NCI-H1436 (cell line): ENCODE measurements around the gene IL1B.

Experiments used
- DNase-seq: peaks from one replicate; lab custom pipeline; 2025; lab: John Stamatoyannopoulos, UW

Gene IL1B

DNA sequence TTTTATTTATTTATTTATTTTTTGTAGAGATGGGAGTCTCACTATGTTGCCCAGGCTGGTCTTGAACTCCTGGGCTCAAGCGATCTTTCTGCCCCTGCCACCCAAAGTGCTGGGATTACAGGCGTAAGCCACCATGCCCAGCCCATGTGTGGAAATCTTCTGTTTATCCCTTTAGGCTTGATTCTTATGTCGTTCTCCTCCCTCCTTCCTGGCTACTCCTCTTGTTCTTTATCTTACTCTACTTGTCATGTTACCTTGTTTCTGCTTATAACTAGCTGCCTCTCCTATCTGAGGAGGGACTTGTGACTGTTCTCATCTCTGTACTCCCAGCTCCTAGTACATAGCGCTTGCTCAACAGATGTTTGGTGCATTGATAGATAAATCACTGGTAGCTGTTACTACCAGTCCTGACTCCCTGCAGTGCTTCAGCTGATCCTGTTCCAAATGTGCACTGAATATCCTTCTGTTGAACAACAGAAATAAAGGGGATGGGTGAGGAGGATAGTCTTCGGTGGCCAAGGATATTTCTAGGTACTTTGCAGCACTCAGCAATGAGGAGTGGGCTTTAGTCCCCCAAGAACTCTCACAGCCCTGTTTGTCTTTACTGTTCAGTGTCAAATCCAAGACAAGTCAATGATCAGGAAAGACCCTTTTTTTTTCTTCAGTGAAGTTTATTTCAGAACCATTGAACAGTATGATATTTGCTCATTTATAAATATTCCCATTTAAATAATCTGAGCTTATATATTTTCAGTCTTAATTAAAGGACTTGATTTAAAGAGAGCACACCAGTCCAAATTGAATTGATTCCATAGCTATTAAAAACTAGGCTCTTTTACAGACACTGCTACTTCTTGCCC, 7.2 kb downstream of the IL1B start:
- DNase-seq = no peak

DNA sequence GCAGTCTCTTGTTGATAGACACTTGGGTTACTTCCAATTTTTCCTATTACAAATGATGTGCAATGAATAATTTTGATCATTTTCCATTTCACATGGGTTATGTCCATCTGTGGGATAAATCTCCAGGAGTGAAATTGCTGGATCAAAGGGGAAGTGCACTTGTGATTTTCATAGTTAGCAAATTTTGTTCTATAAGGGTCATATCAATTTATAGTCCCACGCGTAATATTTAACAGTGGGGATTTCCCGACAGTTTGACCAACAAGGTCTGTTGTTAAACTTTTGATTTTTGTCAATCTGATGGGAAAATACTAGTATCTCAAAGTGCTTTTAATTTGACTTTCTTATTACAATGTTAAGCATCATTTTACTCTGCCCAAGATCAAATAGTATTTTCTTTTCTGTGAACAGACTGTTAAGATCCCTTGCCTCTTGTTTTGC, 8.3 kb downstream of the IL1B start:
- no peak for DNase-seq

DNA sequence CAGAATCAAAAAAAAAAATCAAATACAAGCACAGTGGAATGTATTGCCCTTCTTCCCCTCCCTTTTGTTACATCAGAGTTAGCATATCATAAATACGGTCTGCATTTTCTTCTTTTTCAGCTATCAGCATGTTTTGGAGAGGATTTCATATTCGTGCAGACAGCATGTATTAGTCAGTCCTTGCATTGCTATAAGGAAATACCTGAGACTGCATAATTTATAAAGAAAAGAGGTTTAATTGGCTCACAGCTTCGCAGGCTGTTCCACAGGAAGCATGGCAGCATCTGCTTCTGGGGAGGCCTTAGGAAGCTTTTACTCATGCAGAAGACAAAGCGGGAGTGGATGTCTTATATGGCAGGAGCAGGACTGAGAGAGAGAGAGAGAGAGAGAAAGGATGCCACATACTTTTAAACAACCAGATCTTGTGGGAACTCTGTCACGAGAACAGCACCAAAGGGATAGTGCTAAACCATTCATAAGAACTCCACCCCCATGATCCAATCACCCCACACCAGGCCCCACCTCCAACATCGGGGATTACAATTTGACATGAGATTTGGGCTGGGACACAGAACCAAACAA, 8.9 kb downstream of the IL1B start:
- DNase-seq = no peak

DNA sequence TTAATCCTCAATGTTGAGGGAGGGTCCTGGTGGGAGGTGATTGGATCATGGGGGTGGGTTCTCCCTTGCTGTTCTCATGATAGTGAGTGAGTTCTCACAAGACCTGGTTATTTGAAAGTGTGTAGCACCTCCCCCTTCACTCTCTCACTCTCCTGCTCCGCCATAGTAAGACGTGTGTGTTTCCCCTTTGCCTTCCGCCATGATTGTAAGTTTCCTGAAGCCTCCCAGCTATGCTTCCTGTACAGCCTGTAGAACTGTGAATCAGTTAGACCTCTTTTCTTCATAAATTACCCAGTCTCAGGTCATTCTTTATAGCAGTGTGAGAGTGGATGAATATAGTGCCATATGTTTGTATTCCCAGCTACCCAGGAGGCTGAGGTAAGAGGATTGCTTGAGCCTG, 9.6 kb downstream of the IL1B start:
- no peak for DNase-seq

DNA sequence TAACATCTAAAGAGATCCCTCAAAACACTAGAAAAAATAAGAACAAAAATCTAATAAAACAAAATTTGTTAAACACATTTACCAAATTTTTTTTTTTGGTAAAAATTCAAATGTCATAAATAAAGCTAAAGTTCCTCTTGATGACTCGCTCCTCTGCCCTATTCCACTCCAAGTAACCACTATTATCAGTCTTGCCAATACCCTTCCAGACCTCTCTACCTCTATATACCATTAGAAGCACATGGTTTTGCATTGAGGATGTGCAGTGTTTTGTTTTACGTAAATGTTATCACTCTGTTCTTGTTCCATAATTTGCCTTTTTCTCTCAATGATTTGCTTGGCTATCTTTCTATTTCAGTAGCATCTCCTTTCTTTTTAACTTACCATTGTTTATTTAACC, 10.9 kb downstream of the IL1B start:
- DNase-seq = no peak

DNA sequence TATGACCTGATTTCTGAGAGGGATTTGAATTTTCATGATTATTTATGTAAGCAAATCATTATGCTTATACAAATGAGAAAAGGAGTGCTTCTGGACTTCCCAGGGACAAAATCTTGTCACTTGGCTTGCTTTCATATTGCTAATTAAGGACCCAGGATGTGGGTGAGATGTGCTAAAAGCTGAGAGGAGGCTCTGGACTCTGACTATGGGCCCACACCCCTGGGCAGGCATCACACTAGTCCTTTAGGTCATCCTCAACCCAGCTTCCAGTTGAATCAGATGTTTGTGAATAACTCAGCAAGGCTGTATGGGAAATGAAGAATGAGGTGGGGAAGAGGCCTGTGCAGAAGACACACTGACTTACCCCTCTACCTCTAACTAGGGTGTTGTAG, 11.9 kb downstream of the IL1B start:
- DNase-seq = no peak

DNA sequence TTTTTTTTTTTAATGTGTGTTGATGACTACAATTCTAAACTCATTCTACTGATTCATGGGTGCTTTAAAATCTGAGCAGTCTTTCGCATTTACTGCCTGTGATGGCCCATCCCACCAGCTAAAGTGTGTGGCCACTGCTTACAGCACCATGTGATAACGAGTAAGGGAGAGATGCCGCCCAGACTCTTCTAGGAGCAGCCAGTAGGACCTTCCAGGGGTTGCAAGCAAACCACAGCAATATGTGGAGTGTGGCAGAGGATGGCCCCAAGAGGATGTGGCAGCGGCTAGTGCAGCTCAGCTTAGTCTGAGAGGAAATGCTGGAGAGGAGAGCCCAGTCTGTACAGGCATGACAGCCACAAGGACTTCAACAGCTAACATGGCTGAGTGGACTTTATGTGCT, 14.9 kb downstream of the IL1B start:
- no peak for DNase-seq

DNA sequence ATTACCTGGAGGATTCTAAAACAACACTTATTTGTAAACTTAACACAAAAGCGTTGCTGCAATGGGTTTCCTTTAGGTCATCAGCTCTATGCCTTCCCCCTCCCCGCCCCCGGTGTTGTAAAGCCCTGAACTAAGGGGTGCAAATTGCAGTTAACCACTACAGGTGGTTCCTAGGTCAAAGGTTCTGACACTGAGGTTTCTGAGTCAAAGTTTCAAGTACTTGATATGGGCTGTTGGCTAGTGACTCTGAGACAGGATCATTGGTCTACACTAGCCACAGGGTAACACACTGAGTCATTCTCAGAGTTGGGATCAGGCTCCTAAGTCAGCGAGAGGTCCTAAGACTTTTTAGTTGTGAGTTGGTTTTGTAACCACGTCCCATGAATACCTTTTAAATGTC, 15.4 kb downstream of the IL1B start:
- no peak for DNase-seq

DNA sequence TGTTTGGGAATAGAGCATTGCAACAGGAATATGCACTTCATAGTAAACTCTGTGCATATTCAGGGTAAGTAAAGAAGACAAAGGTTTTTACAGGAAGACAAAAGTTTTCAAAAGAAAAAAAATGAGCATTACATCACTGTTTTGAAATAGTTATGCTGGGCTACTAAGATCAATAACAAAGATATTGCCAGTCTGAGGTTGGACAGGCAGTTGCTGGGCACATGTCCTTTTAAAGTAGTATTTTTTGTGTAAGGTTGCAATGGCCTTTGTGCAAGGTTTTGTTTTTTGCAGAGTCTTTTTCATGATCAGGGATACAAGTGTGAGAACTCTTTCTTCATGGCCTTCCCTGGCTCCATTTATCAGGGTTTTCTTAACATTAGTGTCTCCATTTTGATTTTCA, 16.2 kb downstream of the IL1B start:
- no peak for DNase-seq

DNA sequence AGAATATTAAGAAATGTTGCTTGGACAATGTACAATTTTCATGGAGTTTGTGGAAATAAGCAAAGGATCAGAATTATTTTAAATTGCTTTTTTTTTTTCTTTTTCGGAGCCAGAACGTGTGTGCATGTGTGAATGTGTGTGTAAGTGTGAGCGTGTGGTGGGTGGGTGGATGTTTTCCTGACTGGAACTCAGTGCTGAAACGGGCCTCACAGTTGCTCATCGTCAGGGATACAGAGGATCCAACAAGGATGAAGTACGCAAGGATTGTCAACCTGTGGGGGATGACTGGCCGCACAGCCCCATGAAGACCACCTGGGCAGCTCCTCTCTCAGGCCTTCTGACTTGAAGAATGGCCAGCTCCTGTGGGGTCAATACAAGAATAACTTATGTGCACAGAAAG, 17.5 kb downstream of the IL1B start:
- no peak for DNase-seq

DNA sequence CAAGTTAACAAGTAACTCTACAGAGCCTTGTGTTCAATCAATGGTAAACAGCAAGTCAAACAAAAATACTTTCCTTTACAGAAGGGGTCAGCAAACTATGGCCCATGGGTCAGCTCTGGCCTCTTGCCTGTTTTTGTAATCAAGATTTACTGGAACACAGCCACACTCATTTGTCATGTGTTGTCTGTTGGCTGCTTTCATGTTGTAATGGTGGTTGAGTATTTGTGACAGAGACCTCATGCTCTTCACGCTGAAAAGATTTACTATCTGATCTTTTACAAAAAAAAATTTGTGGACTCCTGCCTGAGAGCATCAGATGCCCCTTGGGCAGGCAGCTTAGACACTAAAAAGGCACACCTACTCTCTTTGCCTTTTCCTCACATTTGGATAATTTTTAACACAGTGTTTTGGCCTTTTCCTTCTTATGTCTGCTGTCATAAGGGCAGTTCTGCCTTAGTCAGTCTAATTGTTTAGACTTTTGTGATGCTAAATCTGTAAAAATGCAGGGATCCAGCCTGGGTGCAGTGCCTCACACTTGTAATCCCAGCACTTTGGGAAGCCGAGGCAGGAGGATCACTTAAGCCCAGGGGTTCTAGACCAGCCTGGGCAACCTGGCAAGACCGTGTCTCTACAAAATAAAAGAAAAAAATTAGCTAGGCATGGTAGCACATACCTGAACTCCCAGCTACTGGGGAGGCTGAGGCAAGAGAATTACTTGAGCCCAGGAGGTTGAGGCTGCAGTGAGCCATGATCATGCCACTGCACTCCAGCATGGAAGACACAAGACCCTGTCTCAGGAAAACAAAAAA, 18.3 kb downstream of the IL1B start:
- no peak for DNase-seq

DNA sequence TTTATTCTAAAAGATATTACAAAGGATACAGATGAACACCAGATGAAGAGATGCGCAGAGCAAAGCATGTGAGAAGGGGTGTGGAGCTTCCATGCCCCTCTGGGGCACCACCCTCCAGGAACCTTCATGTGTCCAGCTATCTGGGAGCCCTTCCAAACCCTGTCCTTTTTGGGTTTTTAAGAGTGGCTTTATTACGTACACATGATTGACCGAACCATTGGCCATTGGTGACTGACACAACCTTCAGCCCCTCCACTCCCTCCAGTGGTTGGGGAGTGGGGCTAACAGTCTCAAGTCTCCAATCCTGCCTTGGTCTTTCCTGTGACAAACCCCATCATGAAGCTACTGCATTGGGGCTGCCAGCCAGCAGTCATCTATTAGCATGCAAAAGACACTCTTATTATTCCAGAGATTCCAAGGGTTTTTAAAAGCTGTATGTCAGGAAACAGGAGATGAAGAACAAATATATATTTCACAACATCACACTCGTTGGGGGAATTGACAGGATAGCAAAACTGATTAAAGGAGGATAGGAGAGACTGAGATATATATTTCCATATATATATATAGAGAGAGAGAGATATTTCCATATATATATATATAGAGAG, 19.4 kb downstream of the IL1B start:
- DNase-seq = no peak

DNA sequence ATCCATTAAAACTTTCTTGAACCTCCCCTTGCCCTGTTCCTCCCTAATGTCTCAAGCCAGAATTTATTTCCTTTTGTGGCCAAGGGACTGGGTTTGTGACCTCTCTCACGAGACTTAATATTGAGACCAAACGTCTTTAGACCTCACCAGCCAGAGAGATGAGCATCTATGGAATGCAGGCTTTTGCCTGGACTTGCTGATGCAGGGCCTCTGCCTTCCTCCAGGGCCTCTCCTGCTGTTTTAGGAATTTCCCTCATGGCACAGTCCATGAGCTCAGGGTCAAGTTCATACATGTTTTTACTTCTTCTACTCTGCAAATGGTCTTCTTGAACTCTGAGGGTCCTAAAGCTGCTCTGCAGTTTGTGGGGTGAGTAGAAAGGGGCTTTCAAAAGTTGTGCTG, 22.3 kb downstream of the IL1B start:
- DNase-seq = no peak

DNA sequence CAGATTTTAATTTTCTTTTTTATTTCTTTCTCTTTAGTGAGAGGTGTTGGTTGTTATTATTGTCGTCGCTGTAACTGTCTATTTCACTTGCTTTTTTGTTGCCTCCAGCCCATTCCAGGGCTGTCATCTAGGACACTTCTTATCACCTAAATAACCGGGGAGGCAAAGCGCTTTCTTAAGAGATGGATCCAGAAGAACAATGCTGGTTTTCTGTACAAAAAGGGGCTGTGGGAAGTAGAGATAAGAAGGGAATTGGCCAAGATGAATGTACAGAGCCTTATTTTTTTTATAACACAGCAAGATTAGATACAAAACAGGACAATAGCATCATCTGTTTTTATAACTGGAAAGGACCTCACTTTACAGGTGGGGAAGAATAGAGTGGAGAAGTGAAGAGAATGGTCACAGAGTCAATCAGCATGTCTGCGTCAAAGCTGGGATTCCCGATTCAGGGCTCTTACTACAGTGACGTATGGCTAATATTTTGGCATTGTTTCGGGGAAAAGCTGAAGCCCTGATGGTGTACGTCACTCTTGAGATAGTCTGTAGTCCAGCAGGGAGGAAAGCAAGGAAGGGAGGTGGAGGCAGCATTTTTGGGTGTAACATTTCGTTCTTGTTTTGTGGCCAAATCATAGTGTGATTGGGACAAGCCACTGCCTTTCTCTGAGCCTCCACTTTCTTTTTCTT, 23.2 kb downstream of the IL1B start:
- DNase-seq = no peak

DNA sequence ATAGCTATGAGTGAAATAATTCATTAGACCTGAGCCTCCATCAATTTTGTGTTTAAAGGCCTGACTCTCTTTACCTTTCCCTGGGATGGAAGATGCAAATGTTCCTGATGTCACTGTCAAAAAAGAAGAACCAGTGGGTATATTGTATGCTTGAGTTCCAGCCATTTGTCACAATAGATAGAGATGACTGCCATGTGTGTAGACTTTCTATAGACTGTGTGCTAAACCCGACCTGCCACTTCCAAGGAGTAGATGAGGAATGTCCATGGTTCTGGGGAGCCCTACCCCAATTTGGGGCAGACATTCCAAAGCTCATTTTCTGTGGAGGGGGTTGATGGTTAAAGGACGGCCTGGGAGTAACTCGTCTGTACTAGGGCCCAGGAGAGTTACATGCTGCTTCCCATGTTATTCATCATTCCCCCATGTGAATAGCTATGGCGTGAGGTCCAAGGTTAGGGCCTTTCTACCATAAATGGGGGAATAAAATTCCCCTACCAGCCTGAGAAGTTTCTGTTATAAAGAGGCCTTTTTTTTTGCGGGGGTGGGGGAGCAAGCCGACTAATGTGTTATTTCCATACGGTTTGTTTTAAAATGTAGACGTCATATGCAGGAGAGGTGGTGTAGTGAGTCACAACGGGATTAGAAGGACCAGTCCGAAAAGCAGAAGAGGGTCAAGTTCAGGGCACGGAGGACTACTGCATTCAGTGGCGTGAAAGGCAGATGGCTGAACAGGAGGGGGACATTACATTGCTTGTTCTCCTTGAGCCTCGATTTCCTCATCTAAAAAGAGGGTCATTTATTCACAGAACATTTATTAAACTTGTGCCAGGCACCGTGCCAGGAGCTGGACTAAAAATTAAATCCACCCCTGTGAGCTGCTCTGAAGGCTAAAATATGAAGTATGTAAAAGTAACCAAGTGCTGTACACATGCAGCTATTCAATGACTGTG, 24.0 kb downstream of the IL1B start:
- no peak for DNase-seq

DNA sequence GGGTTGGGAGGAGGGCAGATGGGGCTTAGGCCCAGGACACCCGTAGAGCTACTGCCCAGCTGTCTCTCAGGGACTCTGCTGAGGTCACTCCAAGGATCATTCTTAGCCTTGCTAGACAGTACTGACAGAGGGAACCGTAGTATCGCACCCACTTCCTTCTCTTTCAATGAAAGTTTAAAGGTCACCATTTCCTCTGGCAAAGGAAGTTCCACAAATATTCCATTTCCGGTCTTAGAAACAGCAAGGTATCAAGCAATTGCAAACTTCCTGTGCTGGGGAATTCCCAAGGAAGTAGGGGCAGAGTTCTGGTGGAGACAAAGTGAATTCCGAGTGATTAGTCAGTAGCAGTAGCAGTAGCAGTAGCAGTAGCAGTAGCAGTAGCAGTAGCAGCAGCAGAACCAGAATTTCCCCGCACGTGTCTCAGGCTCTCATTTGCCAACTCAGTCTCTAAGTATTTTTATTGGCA, 24.7 kb downstream of the IL1B start:
- no peak for DNase-seq

DNA sequence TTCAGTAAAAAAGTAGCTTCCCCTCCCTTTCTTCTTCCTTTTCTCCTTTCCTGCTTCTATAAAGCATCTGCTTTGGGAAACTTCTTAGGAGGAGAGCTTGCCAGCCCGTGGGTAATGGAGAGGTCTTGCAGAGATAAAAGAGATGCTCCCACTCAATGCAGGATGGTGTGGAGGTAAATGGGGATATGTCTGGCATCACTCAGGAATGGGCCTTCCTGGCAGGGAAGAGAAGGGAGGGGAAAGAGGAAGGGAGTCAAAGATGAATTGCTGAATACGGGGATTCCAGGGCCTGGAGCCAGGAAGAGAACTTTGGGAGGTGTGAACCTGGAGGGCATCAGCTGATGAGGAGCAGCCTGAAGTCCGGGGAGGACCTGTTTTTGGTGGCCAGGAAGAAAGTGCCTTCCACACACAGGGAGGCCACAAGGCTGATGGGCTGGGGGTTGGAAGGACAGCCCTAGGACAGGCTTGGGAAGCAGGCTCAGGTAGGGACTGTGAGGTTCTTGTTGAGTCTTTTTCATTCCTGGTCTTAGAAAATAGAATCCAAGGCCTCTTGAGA, 25.2 kb downstream of the IL1B start:
- DNase-seq = no peak

DNA sequence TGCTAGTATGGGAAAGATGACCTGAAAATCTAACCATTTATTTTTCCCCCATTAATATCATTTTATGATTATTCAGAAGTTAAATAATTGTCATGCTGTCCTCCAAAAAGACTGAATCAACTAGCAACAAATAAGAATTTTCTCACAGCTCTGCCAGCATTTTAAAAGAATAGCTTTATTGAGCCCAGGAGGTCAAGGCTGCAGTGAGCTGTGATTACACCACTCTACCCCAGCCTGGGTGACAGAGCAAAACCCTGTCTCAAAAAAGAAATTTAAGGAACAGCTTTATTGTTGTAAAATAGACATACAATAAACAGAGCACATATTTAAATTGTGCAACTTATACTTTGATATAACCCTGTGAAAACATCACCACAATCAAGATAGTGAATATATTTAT, 27.5 kb downstream of the IL1B start:
- no peak for DNase-seq

DNA sequence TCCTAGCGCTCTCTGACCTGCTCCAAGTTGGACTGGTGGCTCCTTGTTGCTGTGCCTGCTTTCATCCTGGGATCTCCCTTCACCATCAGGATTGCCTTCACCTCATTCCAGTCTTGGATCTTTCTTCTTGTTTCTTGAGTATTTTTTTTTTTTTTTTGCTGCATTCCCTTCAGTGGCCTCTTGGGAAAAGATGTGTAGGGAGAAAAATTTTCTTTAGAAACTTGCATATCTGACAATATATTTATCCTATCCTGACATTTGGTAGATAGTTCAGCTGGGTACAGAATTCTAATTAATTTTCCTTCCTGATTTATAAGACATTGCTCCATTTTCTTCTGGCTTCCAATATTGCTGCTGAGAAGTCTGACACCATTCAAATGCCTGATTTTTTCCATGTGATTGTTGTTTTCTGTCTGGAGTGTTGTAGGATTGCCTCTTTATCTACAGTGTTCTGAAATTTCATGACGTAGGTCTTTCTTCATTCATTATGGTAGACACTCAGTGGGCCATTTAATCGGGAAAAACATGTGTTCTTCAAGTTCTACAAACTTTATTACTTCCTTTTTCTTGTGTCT, 29.3 kb downstream of the IL1B start:
- DNase-seq = no peak

DNA sequence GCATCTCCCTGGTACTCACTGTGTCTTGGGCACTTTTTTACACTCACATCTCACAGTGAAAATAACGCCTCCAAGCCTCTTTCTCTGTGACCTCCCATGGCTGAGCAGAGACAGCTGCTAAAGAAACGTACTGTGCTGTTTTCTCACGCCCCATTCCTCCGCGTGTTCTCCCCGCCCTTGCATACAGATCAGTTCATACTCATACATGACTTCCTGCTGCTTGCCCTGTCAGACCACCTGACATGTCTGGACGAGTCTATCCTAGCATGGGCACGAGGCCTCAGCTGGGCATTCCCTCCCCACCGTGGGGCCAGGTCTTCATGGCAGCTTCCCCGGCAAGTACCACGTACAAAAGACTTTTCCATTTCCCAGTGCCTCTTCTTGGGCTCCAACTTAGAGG, 31.0 kb downstream of the IL1B start:
- DNase-seq = no peak
